GM12875 (cell line): ENCODE measurements around the gene ADCY10.
"Not testable (repeated sequence)": the region's sequence is repeated elsewhere in the genome, so short reads cannot be mapped to it uniquely, and the experiment has no call there.

ENCODE experiments used
- H3K4me3 ChIP-seq: one replicate; pipeline ENCODE4 v1.5.1; 2011; ENCODE audit warnings: low read depth, low read length, control low read depth
- TF ChIP-seq, protein P1 (sequence below): IDR thresholded peaks from 2 replicates; pipeline ENCODE4 v1.5.1; 2011; ENCODE audit warnings: low read depth, mild to moderate bottlenecking, control low read depth, inconsistent platforms, low read length, moderate library complexity, borderline replicate concordance; ENCODE audit not compliant: insufficient read depth

ADCY10 gene

GRCh38 chr1:167871331-167871730 lies 42.6 kb downstream of the ADCY10 start:
- TF ChIP-seq, protein P1, sequence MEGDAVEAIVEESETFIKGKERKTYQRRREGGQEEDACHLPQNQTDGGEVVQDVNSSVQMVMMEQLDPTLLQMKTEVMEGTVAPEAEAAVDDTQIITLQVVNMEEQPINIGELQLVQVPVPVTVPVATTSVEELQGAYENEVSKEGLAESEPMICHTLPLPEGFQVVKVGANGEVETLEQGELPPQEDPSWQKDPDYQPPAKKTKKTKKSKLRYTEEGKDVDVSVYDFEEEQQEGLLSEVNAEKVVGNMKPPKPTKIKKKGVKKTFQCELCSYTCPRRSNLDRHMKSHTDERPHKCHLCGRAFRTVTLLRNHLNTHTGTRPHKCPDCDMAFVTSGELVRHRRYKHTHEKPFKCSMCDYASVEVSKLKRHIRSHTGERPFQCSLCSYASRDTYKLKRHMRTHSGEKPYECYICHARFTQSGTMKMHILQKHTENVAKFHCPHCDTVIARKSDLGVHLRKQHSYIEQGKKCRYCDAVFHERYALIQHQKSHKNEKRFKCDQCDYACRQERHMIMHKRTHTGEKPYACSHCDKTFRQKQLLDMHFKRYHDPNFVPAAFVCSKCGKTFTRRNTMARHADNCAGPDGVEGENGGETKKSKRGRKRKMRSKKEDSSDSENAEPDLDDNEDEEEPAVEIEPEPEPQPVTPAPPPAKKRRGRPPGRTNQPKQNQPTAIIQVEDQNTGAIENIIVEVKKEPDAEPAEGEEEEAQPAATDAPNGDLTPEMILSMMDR = no peak
- H3K4me3 ChIP-seq = no peak overlapping the region

DNA sequence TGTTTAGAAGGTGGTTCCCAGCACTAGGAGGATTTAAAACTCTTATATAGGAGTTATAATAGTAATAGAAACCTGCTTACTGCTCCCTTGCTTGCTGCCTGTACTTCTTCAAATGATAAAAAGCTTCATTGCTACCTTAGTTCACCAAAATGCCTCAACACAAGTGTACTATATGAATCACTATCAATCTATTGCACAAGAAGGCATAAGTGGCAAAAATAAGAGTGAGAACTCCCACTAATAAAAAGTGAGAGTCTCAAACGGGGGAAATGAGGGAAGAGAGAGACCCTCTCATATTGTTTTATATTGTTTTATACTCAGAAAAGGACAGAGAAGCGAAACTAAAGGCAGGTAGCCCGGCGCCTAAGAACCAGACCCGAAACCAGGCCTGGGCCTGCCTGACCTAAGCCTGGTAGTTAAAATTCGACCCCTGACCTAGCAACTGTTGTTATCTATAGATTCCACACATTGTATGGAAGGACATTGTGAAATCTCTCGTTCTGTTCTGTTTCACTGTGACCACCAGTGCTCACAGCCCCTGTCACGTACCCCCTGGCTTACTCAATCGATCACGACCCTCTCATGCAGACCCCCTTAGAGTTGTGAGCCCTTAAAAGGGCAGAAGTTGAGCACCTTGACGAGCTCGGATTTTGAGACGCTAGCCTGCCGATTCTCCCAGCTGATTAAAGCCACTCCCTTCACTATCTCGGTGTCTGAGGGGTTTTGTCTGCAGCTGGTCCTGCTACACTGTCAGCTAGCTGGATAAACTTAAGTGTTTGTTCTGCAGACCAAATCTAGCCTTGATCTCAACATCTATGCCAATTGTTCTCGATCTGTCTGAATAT lies 44.6 kb downstream of the ADCY10 start:
- not testable (repeated sequence) for H3K4me3 ChIP-seq

GRCh38 chr1:167866739-167867414 lies 47.1 kb downstream of the ADCY10 start:
- H3K4me3 ChIP-seq = not testable (repeated sequence)

GRCh38 chr1:167866326-167866725 lies 47.6 kb downstream of the ADCY10 start:
- H3K4me3 ChIP-seq = not testable (repeated sequence)

- not testable (repeated sequence) for H3K4me3 ChIP-seq
Measured at GRCh38 chr1:167865804-167866308, 48.1 kb downstream of the ADCY10 start.

GRCh38 chr1:167865193-167865592 lies 48.7 kb downstream of the ADCY10 start:
- H3K4me3 ChIP-seq = not testable (repeated sequence)

GRCh38 chr1:167864392-167865032 lies 49.4 kb downstream of the ADCY10 start:
- no peak overlapping the region for H3K4me3 ChIP-seq

GRCh38 chr1:167863921-167864279 lies 50.0 kb downstream of the ADCY10 start:
- TF ChIP-seq, protein P1 = no peak
- no peak overlapping the region for H3K4me3 ChIP-seq

More at GRCh38 chr1:167864392-167865032, 49.4 kb downstream of the ADCY10 start:
- TF ChIP-seq, protein P1 = no peak

DNA sequence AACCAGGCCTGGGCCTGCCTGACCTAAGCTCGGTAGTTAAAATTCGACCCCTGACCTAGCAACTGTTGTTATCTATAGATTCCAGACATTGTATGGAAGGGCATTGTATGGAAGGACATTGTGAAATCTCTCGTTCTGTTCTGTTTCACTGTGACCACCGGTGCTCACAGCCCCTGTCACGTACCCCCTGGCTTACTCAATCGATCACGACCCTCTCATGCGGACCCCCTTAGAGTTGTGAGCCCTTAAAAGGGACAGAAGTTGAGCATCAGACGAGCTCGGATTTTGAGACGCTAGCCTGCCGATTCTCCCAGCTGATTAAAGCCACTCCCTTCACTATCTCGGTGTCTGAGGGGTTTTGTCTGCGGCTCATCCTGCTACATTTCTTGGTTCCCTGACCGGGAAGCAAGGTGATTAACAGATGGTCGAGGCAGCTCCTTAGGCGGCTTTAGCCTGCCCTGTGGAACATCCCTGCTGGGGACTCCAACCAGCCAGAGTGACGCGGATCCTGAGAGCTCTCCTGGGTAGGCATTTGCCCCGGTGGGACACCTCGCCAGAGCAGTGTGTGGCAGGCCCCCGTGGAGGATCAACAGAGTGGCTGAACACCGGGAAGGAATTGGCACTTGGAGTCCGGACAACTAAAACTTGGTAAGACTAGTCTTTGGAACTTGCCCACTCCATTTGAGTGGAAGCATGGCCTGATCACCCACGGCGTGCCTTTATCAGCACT lies 50.6 kb downstream of the ADCY10 start:
- not testable (repeated sequence) for H3K4me3 ChIP-seq

GRCh38 chr1:167862432-167863076 lies 51.4 kb downstream of the ADCY10 start:
- H3K4me3 ChIP-seq = no peak overlapping the region
- TF ChIP-seq, protein P1 = no peak
